GM12878 (cell line): ENCODE results near the gene LRR1. TPM values are rescaled to one million over a fixed set of nuclear protein-coding genes. Genes with fewer than 3 reads are reported as not detected.

Experiments used
- ATAC-seq: fragments of 200-7000 bp; cut with Tn5 transposase; 3 replicates; pipeline ENCODE4 v1.9.1; 2020; ENCODE audit warnings: mild to moderate bottlenecking, moderate library complexity
- BruUV-seq: library from RNA; stranded (reverse); fragments of 400-500 nt; replicated peaks from 2 replicates; lab custom pipeline; 2021; lab: Mats Ljungman, UMichigan
- CTCF ChIA-PET: fragments of 300-600 bp; sonication (Branson Sonifier 250); formaldehyde crosslinking; extraction: SDS; loops from one replicate; lab custom pipeline; 2021; ENCODE audit warnings: inconsistent platforms; lab: Yijun Ruan, JAX
- POLR2A ChIA-PET: fragments of 350-600 bp; formaldehyde crosslinking; extraction: SDS; loops from one replicate; lab custom pipeline; 2021; ENCODE audit warnings: inconsistent platforms; lab: Charles Lee
- RAD21 ChIA-PET: fragments of 300-600 bp; sonication (Branson Sonifier 250); formaldehyde crosslinking; loops from one replicate; lab custom pipeline; 2023; ENCODE audit warnings: antibody characterized with exemption; ENCODE audit not compliant: unreplicated experiment; lab: Charles Lee
- SMC1A ChIA-PET: fragments of 300-600 bp; sonication (Branson Sonifier 250); formaldehyde crosslinking; loops from one replicate; lab custom pipeline; 2023; ENCODE audit not compliant: unreplicated experiment, uncharacterized antibody; lab: Charles Lee
- DNase-seq: peaks from one replicate; pipeline ENCODE4 v3.0.0-alpha.2; 2011; ENCODE audit warnings: low read depth, low spot score
- FAIRE-seq: peaks from 3 replicates; lab custom pipeline; 2011; peaks lifted over from hg19 to GRCh38; lab: Jason Lieb, UNC
- H2AFZ ChIP-seq: 2 replicates; pipeline ENCODE4 v1.6.0; 2011; ENCODE audit warnings: low read depth, low read length, control low read depth; ENCODE audit not compliant: control insufficient read depth
- H3K27ac ChIP-seq: 2 replicates; pipeline ENCODE4 v1.5.1; 2011; ENCODE audit warnings: control low read depth; ENCODE audit not compliant: control insufficient read depth, insufficient read depth
- H3K27me3 ChIP-seq, 2 experiments: replicated peaks in 1 of 2; 2 replicates each; pipeline versions ENCODE4 v1.6.0 to v1.6.1; 2011; ENCODE audit warnings: low read length in 1 of 2; ENCODE audit not compliant: control insufficient read depth in 2 of 2, insufficient read depth in 2 of 2
- H3K36me3 ChIP-seq, 2 experiments: 2 replicates each; pipeline ENCODE4 v1.5.1; 2011; ENCODE audit warnings: low read length in 1 of 2; ENCODE audit not compliant: control insufficient read depth in 2 of 2, insufficient read depth in 2 of 2
- H3K4me1 ChIP-seq: 2 replicates; pipeline ENCODE4 v1.6.1; 2011; ENCODE audit warnings: mild to moderate bottlenecking, low read length, moderate library complexity, mixed read lengths; ENCODE audit not compliant: control insufficient read depth, insufficient read depth
- H3K4me2 ChIP-seq: 2 replicates; pipeline ENCODE4 v1.6.0; 2011; ENCODE audit warnings: control low read depth; ENCODE audit not compliant: control insufficient read depth, insufficient read depth
- H3K4me3 ChIP-seq: fragments of 200-600 bp; sonication (generic); 2 replicates; pipeline ENCODE4 v1.5.1; 2016
- H3K79me2 ChIP-seq: 2 replicates; pipeline ENCODE4 v1.6.0; 2011; ENCODE audit warnings: low read length; ENCODE audit not compliant: control insufficient read depth, insufficient read depth
- H3K9ac ChIP-seq: 2 replicates; pipeline ENCODE4 v1.8.0; 2011; ENCODE audit warnings: low read length, control low read depth, mixed read lengths; ENCODE audit not compliant: control insufficient read depth, insufficient read depth
- H3K9me3 ChIP-seq: replicated peaks from 3 replicates; pipeline ENCODE4 v1.5.1; 2011; ENCODE audit warnings: mild to moderate bottlenecking, low read length; ENCODE audit not compliant: control insufficient read depth, insufficient read depth
- H4K20me1 ChIP-seq: 2 replicates; pipeline ENCODE4 v1.6.0; 2011; ENCODE audit not compliant: control insufficient read depth, insufficient read depth
- CBFB ChIP-seq: IDR thresholded peaks from 2 replicates; pipeline ENCODE4 v1.6.1; 2016; ENCODE audit warnings: antibody characterized with exemption, low read depth
- E2F8 ChIP-seq: fragments of 450-650 bp; IDR thresholded peaks from 2 replicates; pipeline ENCODE4 v1.6.1; 2018; ENCODE audit warnings: mild to moderate bottlenecking, low read depth, moderate library complexity; ENCODE audit not compliant: partially characterized antibody
- FOS ChIP-seq: IDR thresholded peaks from 3 replicates; pipeline ENCODE4 v1.6.1; 2011; ENCODE audit warnings: borderline replicate concordance; ENCODE audit not compliant: insufficient read length; ENCODE audit errors: extremely low read depth
- KLF5 ChIP-seq: fragments of 450-650 bp; IDR thresholded peaks from 2 replicates; pipeline ENCODE4 v1.6.1; 2014; ENCODE audit warnings: mild to moderate bottlenecking; ENCODE audit not compliant: partially characterized antibody
- MTA2 ChIP-seq: fragments of 450-650 bp; IDR thresholded peaks from 2 replicates; pipeline ENCODE4 v1.6.1; 2016; ENCODE audit warnings: low read depth, mild to moderate bottlenecking, moderate library complexity
- RELA ChIP-seq: fragments of 450-650 bp; IDR thresholded peaks from 2 replicates; pipeline ENCODE4 v1.8.0; 2014; ENCODE audit warnings: borderline replicate concordance; ENCODE audit not compliant: partially characterized antibody
- SKIL ChIP-seq: fragments of 450-650 bp; IDR thresholded peaks from 2 replicates; pipeline ENCODE4 v1.6.1; 2017; ENCODE audit warnings: mild to moderate bottlenecking, low read depth, inconsistent platforms; ENCODE audit not compliant: poor library complexity, severe bottlenecking
- SMAD5 ChIP-seq: IDR thresholded peaks from 2 replicates; pipeline ENCODE4 v1.6.1; 2016; ENCODE audit warnings: antibody characterized with exemption, low read depth
- STAT3 ChIP-seq: IDR thresholded peaks from 2 replicates; pipeline ENCODE4 v1.6.1; 2011; ENCODE audit warnings: low read depth, low read length, improper control_type of control experiment
- SUPT20H ChIP-seq: IDR thresholded peaks from 2 replicates; pipeline ENCODE4 v1.6.1; 2011; ENCODE audit warnings: low read depth, mild to moderate bottlenecking, low read length, moderate library complexity, borderline replicate concordance; ENCODE audit not compliant: control insufficient read depth
- TCF7 ChIP-seq: IDR thresholded peaks from 2 replicates; pipeline ENCODE4 v1.6.1; 2014; ENCODE audit warnings: antibody characterized with exemption, borderline replicate concordance
- YY1 ChIP-seq: IDR thresholded peaks from 2 replicates; pipeline ENCODE4 v1.6.1; 2011; ENCODE audit warnings: low read depth, mild to moderate bottlenecking, low read length
- WGBS: methylation state at CpG from one replicate; pipeline ENCODE4 v1.1.6; 2016; ENCODE audit warnings: low lambda C conversion rate; ENCODE audit not compliant: insufficient replicate concordance, insufficient coverage; ENCODE audit errors: missing lambda C conversion rate; 5-methylcytosine and 5-hydroxymethylcytosine counted together
- in situ Hi-C: fragments of 300-500 bp; cut with MboI; formaldehyde crosslinking; loops from 9 replicates; pipeline ENCODE4 v1.14.3; 2018; ENCODE audit warnings: mixed read lengths
- intact Hi-C: fragments of 100-400 bp; cut with micrococcal nuclease; formaldehyde crosslinking; loops from one replicate; pipeline ENCODE4 v1.14.2; 2022; ENCODE audit not compliant: unreplicated experiment
- polyA plus RNA-seq, 11 experiments: library from polyadenylated mRNA; depleted of rRNA in 4 of 11; unstranded in 6 of 11; stranded (reverse) in 5 of 11; fragments of >200 nt; fragmentation: Nextera tagmentation in 4 of 11; fragmentation: Illumina TruSeq in 1 of 11; extraction: Ambion mirVana in 4 of 11; extraction: Trizol in 1 of 11; gene quantifications; 1 replicate in 1 of 11; 2 replicates in 10 of 11; pipeline versions ENCODE4 v1.2.1 to v1.2.3, GENCODE V29; 2011 to 2016; ENCODE audit warnings: inconsistent platforms in 2 of 11, missing spikeins in 2 of 11, low read depth in 1 of 11
- total RNA-seq, 4 experiments: library from RNA; depleted of rRNA in 3 of 4; stranded (reverse); fragments of >200 nt in 3 of 4; fragmentation: Illumina TruSeq in 1 of 4; extraction: Trizol in 1 of 4; gene quantifications; 2 replicates each; pipeline versions ENCODE4 v1.2.1 to v1.2.3, GENCODE V29; 2013 to 2021

The LRR1 gene
- total and polyA plus RNA-seq, 10 of the 15 experiments (the other 5 are each of a cell fraction or from before 2014, with no cell fraction given): 36.9 to 110 (median 53.1) TPM

DNA sequence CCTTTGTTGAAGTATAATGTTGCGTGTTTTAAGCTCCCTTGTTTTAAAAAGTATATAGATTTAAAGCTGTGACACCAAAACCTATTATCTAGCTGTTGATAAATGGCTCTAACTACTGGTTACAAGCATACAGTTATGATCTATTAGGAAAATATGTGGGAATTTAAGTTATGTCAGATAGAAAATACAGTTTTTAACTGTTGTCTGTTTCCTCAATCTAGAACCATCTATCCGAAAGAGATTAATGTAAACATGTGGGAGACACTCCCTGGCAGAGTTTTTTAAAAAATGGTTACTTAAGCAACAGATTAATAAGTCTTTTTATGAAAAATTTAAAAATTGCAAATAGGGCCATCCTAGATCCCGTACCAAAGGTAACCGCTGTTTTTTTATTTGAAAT lies 13.5 kb downstream of the LRR1 start (continued):
- no peak for TF ChIP-seq FOS

- BruUV-seq: no TSS peak
- Histone ChIP-seq H3K27ac (no peak overlapping the region), H2AFZ (no peak overlapping the region), H4K20me1 (no peaks in the 10 kb centered on the region), H3K79me2 (peaks cover 18% of the 10 kb centered on the region), H3K27me3 (no peaks in the 10 kb centered on the region), H3K4me3 (no peak overlapping the region), H3K9me3 (no peaks in the 10 kb centered on the region), H3K4me1 (no peaks in the 10 kb centered on the region), H3K4me2 (no peak overlapping the region), H3K9ac (no peak overlapping the region), H3K36me3 (peaks cover 0 to 11% of the 10 kb centered on the region in 2 experiments; a peak in 3 of 4 replicates)
- ChIA-PET POLR2A (interaction anchor here (0.8 kb wide), 1 partner anchor 8 kb away, joined by 4 read pairs; the partner anchor contains the start of genes MGAT2 and RPL36AL), SMC1A (interaction anchor here (1.5 to 1.7 kb wide), 2 partner anchors 12 to 151 kb away, joined by 3 to 4 read pairs; no protein-coding TSS in a partner anchor), CTCF (interaction anchor here (0.6 to 1.1 kb wide), 2 partner anchors 25 to 28 kb away, joined by 3 to 4 read pairs; no protein-coding TSS in a partner anchor), RAD21 (interaction anchor here (1.1 to 1.5 kb wide), 2 partner anchors 8 to 11 kb away, joined by 4 to 5 read pairs; partner anchors contain the start of genes MGAT2 and RPL36AL)
- intact Hi-C loops (no loop called here), in situ Hi-C loops (no loop called here)
- DNase-seq (no peak), FAIRE-seq (no peak), ATAC-seq (no peak)
- 96% methylated on average over 8 of the region's 8 CpGs for WGBS
- TF ChIP-seq STAT3: no peak
- no peak for TF ChIP-seq MTA2
- no peak for TF ChIP-seq SMAD5
- no peak for TF ChIP-seq TCF7
- no peak for TF ChIP-seq KLF5
- TF ChIP-seq E2F8: no peak
- TF ChIP-seq SUPT20H: no peak
- no peak for TF ChIP-seq CBFB
- TF ChIP-seq SKIL: no peak
- no peak for TF ChIP-seq YY1
- no peak for TF ChIP-seq RELA
Measured at GRCh38 chr14:49612671-49613070, 13.9 kb downstream of the LRR1 start.
